SK-N-MC (cell line): ENCODE measurements around the gene C12orf57.

ENCODE experiments used
- DNase-seq: peaks from one replicate; pipeline ENCODE4 v3.0.0-alpha.2; 2011; ENCODE audit warnings: low read depth, low spot score
- H3K27ac ChIP-seq: fragments of 200-600 bp; sonication (generic); 2 replicates; pipeline ENCODE4 v1.5.1; 2016; ENCODE audit warnings: mixed run types
- H3K36me3 ChIP-seq: fragments of 200-600 bp; sonication (generic); 2 replicates; pipeline ENCODE4 v1.6.1; 2017; ENCODE audit warnings: antibody characterized with exemption, low read length, mixed read lengths; ENCODE audit not compliant: insufficient read depth
- H3K4me3 ChIP-seq: fragments of 200-600 bp; sonication (generic); 2 replicates; pipeline ENCODE4 v1.5.1; 2016
- H3K9ac ChIP-seq: fragments of 200-600 bp; sonication (generic); 2 replicates; pipeline ENCODE4 v1.8.0; 2017; ENCODE audit warnings: mixed run types, mixed read lengths; ENCODE audit not compliant: insufficient read length
- H3K9me3 ChIP-seq: fragments of 200-600 bp; sonication (generic); 2 replicates; pipeline ENCODE4 v1.6.1; 2017; ENCODE audit warnings: low read depth, mild to moderate bottlenecking, antibody characterized with exemption, low read length, moderate library complexity, mixed read lengths
- EZH2 ChIP-seq: fragments of 200-600 bp; sonication (generic); IDR thresholded peaks from one replicate; pipeline ENCODE4 v1.6.1; 2017; ENCODE audit warnings: antibody characterized with exemption
- FOXP2 ChIP-seq: optimal IDR thresholded peaks from 2 replicates; pipeline ENCODE3; 2011; ENCODE audit warnings: mild to moderate bottlenecking, moderate library complexity; ENCODE audit not compliant: insufficient read depth; ENCODE audit errors: extremely low read length, control extremely low read depth
- POLR2AphosphoS5 ChIP-seq: IDR thresholded peaks from 2 replicates; pipeline ENCODE4 v1.6.1; 2012; ENCODE audit warnings: mild to moderate bottlenecking, low read depth, low read length, borderline replicate concordance

C12orf57 gene

GRCh38 chr12:6974180-6974579 is 30.4 kb downstream of the C12orf57 start:
- Histone ChIP-seq H3K9ac (no peak overlapping the region), H3K36me3 (peaks cover 66% of the 10 kb centered on the region), H3K4me3 (no peak overlapping the region), H3K9me3 (no peaks in the 10 kb centered on the region), H3K27ac (no peak overlapping the region)
- no peak for DNase-seq
- TF ChIP-seq POLR2AphosphoS5: no peak
- TF ChIP-seq FOXP2: no peak
- TF ChIP-seq EZH2: no peak

GRCh38 chr12:6975297-6976032 is 31.6 kb downstream of the C12orf57 start:
- H3K4me3 ChIP-seq: no peak overlapping the region
- H3K9me3 ChIP-seq: no peaks in the 10 kb centered on the region
- DNase-seq: no peak
- TF ChIP-seq FOXP2 (no peak), EZH2 (no peak), POLR2AphosphoS5 (no peak)
- H3K9ac ChIP-seq: no peak overlapping the region
- H3K36me3 ChIP-seq: peaks cover 65% of the 10 kb centered on the region
- H3K27ac ChIP-seq: no peak overlapping the region

- Histone ChIP-seq H3K36me3 (peaks cover 77% of the 10 kb centered on the region), H3K4me3 (no peak overlapping the region), H3K9ac (no peak overlapping the region), H3K9me3 (no peaks in the 10 kb centered on the region), H3K27ac (no peak overlapping the region)
- no peak; the same call in 1 of the 2 replicates for TF ChIP-seq POLR2AphosphoS5
- TF ChIP-seq EZH2: no peak
- no peak for TF ChIP-seq FOXP2
- no peak for DNase-seq
Observed at GRCh38 chr12:6977653-6978052, 33.8 kb downstream of the C12orf57 start.

- no peak overlapping the region for H3K9ac ChIP-seq
- H3K27ac ChIP-seq: peak overlapping the region; percentile 58; the same call in 1 of the 2 replicates
- peaks cover 75% of the 10 kb centered on the region for H3K36me3 ChIP-seq
- TF ChIP-seq FOXP2 (no peak), POLR2AphosphoS5 (no peak), EZH2 (no peak)
- no peaks in the 10 kb centered on the region for H3K9me3 ChIP-seq
- no peak overlapping the region for H3K4me3 ChIP-seq
- no peak for DNase-seq
Observed at GRCh38 chr12:6978188-6978587, 34.4 kb downstream of the C12orf57 start.

- Histone ChIP-seq H3K4me3 (no peak overlapping the region), H3K36me3 (peaks cover 77% of the 10 kb centered on the region), H3K27ac (peak overlapping the region; percentile 58; the same call in 1 of the 2 replicates), H3K9ac (no peak overlapping the region), H3K9me3 (no peaks in the 10 kb centered on the region)
- TF ChIP-seq FOXP2 (no peak), EZH2 (no peak), POLR2AphosphoS5 (no peak; the same call in 1 of the 2 replicates)
- no peak for DNase-seq
Observed at GRCh38 chr12:6978611-6979011, 34.8 kb downstream of the C12orf57 start.

GRCh38 chr12:6979021-6979420 is 35.2 kb downstream of the C12orf57 start:
- TF ChIP-seq FOXP2 (no peak), EZH2 (no peak)
- Histone ChIP-seq H3K4me3 (no peak overlapping the region), H3K9me3 (no peaks in the 10 kb centered on the region), H3K36me3 (peaks cover 78% of the 10 kb centered on the region), H3K9ac (no peak overlapping the region), H3K27ac (peak overlapping the region; percentile 58; the same call in 1 of the 2 replicates)
- DNase-seq: no peak

GRCh38 chr12:6979453-6979852 is 35.6 kb downstream of the C12orf57 start:
- no peak for DNase-seq
- Histone ChIP-seq H3K36me3 (peaks cover 78% of the 10 kb centered on the region), H3K27ac (0 out of 2 replicates have a peak overlapping the region, but pooled peaks have one; percentile 58), H3K9ac (no peak overlapping the region), H3K4me3 (no peak overlapping the region), H3K9me3 (no peaks in the 10 kb centered on the region)
- no peak for TF ChIP-seq FOXP2
- TF ChIP-seq POLR2AphosphoS5: no peak

GRCh38 chr12:6980075-6980474 is 36.3 kb downstream of the C12orf57 start:
- DNase-seq: no peak
- H3K27ac ChIP-seq: no peak overlapping the region
- H3K9me3 ChIP-seq: no peaks in the 10 kb centered on the region
- TF ChIP-seq FOXP2 (no peak), POLR2AphosphoS5 (no peak), EZH2 (no peak)
- peaks cover 76% of the 10 kb centered on the region for H3K36me3 ChIP-seq
- H3K9ac ChIP-seq: no peak overlapping the region
- H3K4me3 ChIP-seq: no peak overlapping the region

GRCh38 chr12:6980740-6981139 is 36.9 kb downstream of the C12orf57 start:
- Histone ChIP-seq H3K4me3 (no peak overlapping the region), H3K9me3 (no peaks in the 10 kb centered on the region), H3K27ac (no peak overlapping the region), H3K9ac (no peak overlapping the region), H3K36me3 (peaks cover 69% of the 10 kb centered on the region)
- no peak for DNase-seq
- no peak for TF ChIP-seq POLR2AphosphoS5
- TF ChIP-seq FOXP2: no peak
- no peak for TF ChIP-seq EZH2
